Epidermal melanocyte (primary cell): Measurements from ENCODE around the gene C2CD4D.

Experiments used
- DNase-seq: peaks from one replicate; pipeline ENCODE4 v3.0.0; 2011; ENCODE audit warnings: low spot score; ENCODE audit not compliant: insufficient read length

C2CD4D gene

DNA sequence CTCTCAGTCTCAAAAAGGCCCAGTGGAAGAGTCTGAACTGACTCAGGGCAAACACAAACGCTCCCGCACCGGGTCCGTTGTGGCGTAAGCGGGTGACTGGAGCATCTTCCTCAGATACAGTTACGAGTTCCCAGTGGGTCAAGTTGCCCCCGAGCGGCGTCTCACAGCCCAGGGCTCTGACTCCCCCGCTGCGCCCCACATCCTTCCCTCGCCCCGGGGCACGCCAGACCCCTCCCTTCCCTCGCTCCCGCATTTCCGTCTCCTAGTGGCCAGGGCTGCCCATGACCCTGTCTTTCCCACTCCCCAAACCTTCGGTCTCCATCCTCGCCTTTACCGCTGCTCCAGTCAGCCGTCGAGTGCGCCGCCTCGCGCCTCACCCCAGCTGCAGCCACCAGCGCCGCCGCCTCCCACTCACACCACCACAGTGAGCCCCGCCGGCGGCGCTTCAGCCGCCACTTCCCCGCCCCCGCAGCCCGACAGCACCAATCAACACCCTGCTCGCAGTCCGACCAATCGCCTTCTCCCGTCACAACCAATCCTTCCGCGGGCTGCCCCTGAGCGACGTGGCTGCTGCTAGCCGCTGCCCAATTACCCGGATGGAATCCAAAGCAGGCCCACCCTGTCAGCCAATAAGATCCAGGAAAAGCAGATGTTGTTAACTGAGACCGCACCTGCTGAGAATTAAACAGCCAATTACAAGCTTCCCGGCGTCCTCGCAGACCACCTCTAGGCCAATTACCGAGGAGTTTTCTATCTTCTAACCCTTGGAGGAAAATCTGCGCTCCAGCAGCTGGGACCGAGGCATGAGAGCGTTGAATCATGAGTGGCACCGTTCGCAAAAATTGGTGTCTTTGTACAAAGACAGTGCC lies 49.3 kb downstream of the C2CD4D start, which contains the start of gene TDRKH:
Gene TDRKH, minus strand, starts transcription at position 430 of the 869 bp plus-strand sequence. CDS start 7,478 bp downstream, outside the sequence.
- peak; percentile 99 for DNase-seq
